ENCODE measurements around the gene FAM43A.

DNA sequence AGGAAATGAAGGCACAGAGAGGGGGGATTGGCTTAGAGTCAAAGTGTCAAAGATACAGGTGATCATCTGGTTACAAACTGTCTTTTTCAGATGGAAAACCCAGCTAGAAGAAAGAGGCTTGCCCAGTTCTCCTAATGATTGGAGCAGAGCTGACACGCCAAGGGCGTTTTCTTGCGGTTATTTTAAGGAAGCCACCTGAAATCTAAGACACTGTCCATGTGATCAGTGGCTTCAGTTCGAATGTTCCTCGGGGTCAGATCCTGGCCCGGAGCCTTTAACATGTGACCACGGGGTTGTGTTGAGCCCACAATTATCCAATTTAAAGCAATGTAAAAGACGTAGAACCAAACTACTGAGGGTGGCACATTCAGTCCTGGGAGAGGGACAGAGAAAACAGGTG lies 19.5 kb downstream of the FAM43A start:
- TF ChIP-seq, protein P1, sequence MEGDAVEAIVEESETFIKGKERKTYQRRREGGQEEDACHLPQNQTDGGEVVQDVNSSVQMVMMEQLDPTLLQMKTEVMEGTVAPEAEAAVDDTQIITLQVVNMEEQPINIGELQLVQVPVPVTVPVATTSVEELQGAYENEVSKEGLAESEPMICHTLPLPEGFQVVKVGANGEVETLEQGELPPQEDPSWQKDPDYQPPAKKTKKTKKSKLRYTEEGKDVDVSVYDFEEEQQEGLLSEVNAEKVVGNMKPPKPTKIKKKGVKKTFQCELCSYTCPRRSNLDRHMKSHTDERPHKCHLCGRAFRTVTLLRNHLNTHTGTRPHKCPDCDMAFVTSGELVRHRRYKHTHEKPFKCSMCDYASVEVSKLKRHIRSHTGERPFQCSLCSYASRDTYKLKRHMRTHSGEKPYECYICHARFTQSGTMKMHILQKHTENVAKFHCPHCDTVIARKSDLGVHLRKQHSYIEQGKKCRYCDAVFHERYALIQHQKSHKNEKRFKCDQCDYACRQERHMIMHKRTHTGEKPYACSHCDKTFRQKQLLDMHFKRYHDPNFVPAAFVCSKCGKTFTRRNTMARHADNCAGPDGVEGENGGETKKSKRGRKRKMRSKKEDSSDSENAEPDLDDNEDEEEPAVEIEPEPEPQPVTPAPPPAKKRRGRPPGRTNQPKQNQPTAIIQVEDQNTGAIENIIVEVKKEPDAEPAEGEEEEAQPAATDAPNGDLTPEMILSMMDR (IDR thresholded peaks at IDR 0.05; ENCODE audit: low read depth, low read length, poor library complexity, severe bottlenecking) = no peak
- TF ChIP-seq EZH2phosphoT487 (IDR thresholded peaks at IDR 0.05; ENCODE audit: borderline replicate concordance, low read length) = no peak
